Calu3 (cell line): ENCODE measurements around the gene KRTAP5-5. TPM values are rescaled to one million over a fixed set of nuclear protein-coding genes. Genes with fewer than 3 reads are reported as not detected.
"Not testable (repeated sequence)": the region's sequence is repeated elsewhere in the genome, so short reads cannot be mapped to it uniquely, and the experiment has no call there.

Experiments used
- BruUV-seq: library from RNA; stranded (reverse); fragments of 400-500 nt; replicated peaks from 2 replicates; lab custom pipeline; 2021; lab: Mats Ljungman, UMichigan
- CTCF ChIA-PET: fragments of 300-600 bp; sonication (Branson Sonifier 250); formaldehyde crosslinking; loops from one replicate; lab custom pipeline; 2022; ENCODE audit warnings: antibody characterized with exemption; lab: Charles Lee
- DNase-seq: peaks from one replicate; pipeline ENCODE4 v3.0.0; 2022
- H3K27ac Mint-ChIP-seq: one replicate; pipeline ENCODE4 v1.8.0; 2022; ENCODE audit warnings: mixed read lengths; ENCODE audit not compliant: unreplicated experiment
- H3K27me3 Mint-ChIP-seq: one replicate; pipeline ENCODE4 v1.8.0; 2022; ENCODE audit warnings: mixed read lengths; ENCODE audit not compliant: unreplicated experiment
- H3K36me3 Mint-ChIP-seq: one replicate; pipeline ENCODE4 v1.8.0; 2022; ENCODE audit warnings: mild to moderate bottlenecking, moderate library complexity, mixed read lengths; ENCODE audit not compliant: insufficient read depth, unreplicated experiment
- H3K4me1 Mint-ChIP-seq: one replicate; pipeline ENCODE4 v1.8.0; 2022; ENCODE audit warnings: mild to moderate bottlenecking, low read depth, mixed read lengths; ENCODE audit not compliant: unreplicated experiment
- H3K4me3 Mint-ChIP-seq: one replicate; pipeline ENCODE4 v1.8.0; 2022; ENCODE audit warnings: mild to moderate bottlenecking, low read depth, moderate library complexity, mixed read lengths; ENCODE audit not compliant: unreplicated experiment
- H3K9me3 Mint-ChIP-seq: one replicate; pipeline ENCODE4 v1.8.0; 2022; ENCODE audit warnings: low read depth, mixed read lengths; ENCODE audit not compliant: unreplicated experiment
- intact Hi-C: fragments of 100-400 bp; cut with micrococcal nuclease; formaldehyde crosslinking; loops from one replicate; pipeline ENCODE4 v1.10.0; 2022; ENCODE audit not compliant: unreplicated experiment
- total RNA-seq: library from RNA; stranded (reverse); gene quantifications from 2 replicates; pipeline ENCODE4 v1.2.3, GENCODE V29; 2022
- TF ChIP-seq, protein P1 (sequence below): fragments of 200-600 bp; IDR thresholded peaks from one replicate; pipeline ENCODE4 v1.8.0; 2022; ENCODE audit warnings: antibody characterized with exemption; ENCODE audit not compliant: unreplicated experiment

KRTAP5-5 gene
- total RNA-seq, 1 experiment from 2014 or later: not detected

DNA sequence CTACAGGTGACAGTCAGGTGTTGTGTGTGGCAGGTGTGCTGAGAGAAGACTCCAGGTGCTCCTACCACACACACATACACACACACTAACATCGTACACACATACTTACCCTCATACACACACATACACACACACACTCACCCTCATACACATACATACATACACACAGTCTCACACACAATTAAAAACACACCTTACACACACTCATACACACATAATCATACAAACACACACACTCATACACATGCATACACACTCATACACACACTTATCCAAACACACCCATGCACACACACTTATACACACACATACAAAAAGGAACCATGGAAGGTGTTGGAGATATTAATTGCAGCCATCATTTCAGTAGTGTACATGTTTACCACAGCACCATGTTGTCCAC lies 25.9 kb upstream of the KRTAP5-5 start:
- BruUV-seq: no TSS peak
- DNase-seq: no peak
- TF ChIP-seq, protein P1, sequence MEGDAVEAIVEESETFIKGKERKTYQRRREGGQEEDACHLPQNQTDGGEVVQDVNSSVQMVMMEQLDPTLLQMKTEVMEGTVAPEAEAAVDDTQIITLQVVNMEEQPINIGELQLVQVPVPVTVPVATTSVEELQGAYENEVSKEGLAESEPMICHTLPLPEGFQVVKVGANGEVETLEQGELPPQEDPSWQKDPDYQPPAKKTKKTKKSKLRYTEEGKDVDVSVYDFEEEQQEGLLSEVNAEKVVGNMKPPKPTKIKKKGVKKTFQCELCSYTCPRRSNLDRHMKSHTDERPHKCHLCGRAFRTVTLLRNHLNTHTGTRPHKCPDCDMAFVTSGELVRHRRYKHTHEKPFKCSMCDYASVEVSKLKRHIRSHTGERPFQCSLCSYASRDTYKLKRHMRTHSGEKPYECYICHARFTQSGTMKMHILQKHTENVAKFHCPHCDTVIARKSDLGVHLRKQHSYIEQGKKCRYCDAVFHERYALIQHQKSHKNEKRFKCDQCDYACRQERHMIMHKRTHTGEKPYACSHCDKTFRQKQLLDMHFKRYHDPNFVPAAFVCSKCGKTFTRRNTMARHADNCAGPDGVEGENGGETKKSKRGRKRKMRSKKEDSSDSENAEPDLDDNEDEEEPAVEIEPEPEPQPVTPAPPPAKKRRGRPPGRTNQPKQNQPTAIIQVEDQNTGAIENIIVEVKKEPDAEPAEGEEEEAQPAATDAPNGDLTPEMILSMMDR: no peak
- H3K27me3 Mint-ChIP-seq: peaks cover 88% of the 10 kb centered on the region
- H3K36me3 Mint-ChIP-seq: no peaks in the 10 kb centered on the region
- no peak overlapping the region for H3K4me3 Mint-ChIP-seq
- H3K9me3 Mint-ChIP-seq: no peaks in the 10 kb centered on the region
- intact Hi-C loops: no loop called here
- no peak overlapping the region for H3K27ac Mint-ChIP-seq
- H3K4me1 Mint-ChIP-seq: no peaks in the 10 kb centered on the region
- CTCF ChIA-PET: no interaction called here

DNA sequence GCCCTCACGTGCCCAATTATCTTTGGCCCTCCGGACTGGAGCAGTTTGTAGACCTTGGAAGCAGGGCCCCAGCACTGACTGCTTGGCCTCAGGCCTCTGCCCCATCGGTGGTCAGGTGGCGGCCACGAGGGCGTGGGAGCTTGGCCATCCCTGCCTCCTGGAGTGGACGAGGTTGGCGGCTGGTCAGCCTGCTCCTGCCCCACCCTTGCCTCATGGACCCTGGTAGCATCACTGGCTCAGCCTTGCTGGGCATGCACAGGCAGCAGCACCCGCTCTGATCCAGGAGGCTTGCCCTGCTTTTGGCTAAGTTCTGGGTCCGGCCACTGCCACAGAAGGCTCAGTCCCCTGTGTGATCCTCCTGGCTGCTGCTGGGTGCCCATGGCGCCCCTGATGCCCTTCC lies 25.4 kb upstream of the KRTAP5-5 start:
- CTCF ChIA-PET: no interaction called here
- H3K27me3 Mint-ChIP-seq: peaks cover 88% of the 10 kb centered on the region
- no peaks in the 10 kb centered on the region for H3K4me1 Mint-ChIP-seq
- no peaks in the 10 kb centered on the region for H3K36me3 Mint-ChIP-seq
- intact Hi-C loops: no loop called here
- BruUV-seq: no TSS peak
- TF ChIP-seq, protein P1: no peak
- DNase-seq: no peak
- no peaks in the 10 kb centered on the region for H3K9me3 Mint-ChIP-seq
- no peak overlapping the region for H3K4me3 Mint-ChIP-seq
- no peak overlapping the region for H3K27ac Mint-ChIP-seq

DNA sequence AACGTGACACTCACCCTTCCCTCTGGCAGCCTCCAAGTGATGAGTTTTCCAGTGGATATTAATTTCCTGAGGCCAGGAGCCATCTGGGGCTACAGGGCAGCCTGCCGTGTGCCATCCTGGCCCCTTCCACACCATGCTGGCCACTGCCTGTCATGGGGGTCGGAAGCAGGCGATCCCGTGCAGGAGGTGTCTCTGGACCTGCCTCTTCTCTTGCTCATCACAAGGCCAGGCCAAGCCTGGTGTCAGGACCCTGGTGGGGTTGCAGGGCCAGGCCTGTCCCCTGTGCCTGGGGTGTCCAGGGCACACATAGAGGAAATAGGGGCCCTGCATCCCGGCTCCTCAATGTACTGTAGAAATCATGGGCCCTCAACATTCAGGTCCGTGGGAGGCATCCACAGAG lies 24.9 kb upstream of the KRTAP5-5 start:
- Mint-ChIP-seq H3K9me3 (no peaks in the 10 kb centered on the region), H3K36me3 (no peaks in the 10 kb centered on the region), H3K27ac (no peak overlapping the region), H3K27me3 (peaks cover 88% of the 10 kb centered on the region), H3K4me3 (no peak overlapping the region), H3K4me1 (no peaks in the 10 kb centered on the region)
- BruUV-seq: no TSS peak
- DNase-seq: no peak
- intact Hi-C loops: no loop called here
- CTCF ChIA-PET: interaction anchor here (1.1 kb wide), 1 partner anchor 28 kb away, joined by 3 read pairs; no protein-coding TSS in a partner anchor
- TF ChIP-seq, protein P1: no peak

DNA sequence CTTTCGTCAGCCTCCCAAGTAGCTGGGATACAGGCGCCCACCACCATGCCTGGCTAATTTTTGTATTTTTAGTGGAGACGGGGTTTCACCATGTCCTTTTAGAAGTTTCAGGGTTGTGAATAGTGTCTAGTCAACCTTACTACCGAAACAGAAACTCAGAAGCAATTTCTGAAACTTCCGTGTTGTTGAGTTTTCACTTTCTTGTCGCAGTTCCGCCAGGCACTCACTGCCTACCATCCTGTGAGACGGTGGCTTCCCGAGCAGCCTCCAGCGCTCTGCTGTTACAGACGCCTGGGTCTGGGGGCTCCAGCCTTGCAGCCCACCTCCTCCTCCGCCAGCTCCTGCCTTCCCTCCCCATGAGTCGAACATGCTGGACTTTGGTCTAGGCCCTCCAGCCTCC lies 23.7 kb upstream of the KRTAP5-5 start:
- H3K27ac Mint-ChIP-seq, intact Hi-C loops, H3K9me3 Mint-ChIP-seq, DNase-seq, H3K4me3 Mint-ChIP-seq, H3K4me1 Mint-ChIP-seq, BruUV-seq, H3K36me3 Mint-ChIP-seq: not testable (repeated sequence)
- CTCF ChIA-PET: interaction anchor here (1.0 to 1.1 kb wide), 2 partner anchors 11 to 26 kb away, joined by 3 read pairs; no protein-coding TSS in a partner anchor
- H3K27me3 Mint-ChIP-seq: peaks cover 88% of the 10 kb centered on the region

DNA sequence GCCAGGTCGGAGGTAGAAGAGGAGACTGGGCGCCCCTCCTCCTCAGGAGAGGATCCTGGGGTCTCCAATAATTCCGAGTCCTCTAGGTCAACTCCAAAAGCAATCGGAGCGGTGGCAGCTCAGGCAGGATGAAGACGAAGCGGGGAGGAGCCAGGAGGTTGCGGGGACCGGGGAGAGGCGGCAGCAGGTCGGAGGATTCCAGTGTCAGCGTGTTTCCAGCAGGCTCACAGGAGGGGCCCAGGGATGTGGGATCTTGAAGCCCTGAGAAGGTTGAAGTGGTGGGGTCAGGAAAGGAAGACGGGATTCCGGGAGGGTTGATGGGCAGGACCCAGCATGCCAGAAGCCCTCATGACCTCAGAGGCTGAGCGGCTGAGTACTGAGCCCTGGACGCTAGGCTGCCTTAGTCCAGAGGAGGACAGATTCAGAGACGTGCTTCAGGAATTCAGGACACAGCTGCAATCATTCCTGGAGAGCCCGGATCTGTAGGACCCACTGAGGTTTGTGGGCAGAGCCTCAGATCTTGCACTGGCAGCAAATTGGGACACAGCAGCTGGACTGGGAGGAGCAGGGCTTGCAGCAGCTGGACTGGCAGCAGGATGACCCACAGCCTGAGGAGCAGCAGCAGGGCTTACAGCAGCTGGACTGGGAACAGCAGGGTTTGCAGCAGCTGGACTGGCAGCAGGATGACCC lies 22.3 kb upstream of the KRTAP5-5 start:
- CTCF ChIA-PET, BruUV-seq, H3K27ac Mint-ChIP-seq, DNase-seq, H3K9me3 Mint-ChIP-seq, intact Hi-C loops, H3K36me3 Mint-ChIP-seq, H3K4me1 Mint-ChIP-seq, H3K4me3 Mint-ChIP-seq: not testable (repeated sequence)
- peaks cover 88% of the 10 kb centered on the region for H3K27me3 Mint-ChIP-seq

DNA sequence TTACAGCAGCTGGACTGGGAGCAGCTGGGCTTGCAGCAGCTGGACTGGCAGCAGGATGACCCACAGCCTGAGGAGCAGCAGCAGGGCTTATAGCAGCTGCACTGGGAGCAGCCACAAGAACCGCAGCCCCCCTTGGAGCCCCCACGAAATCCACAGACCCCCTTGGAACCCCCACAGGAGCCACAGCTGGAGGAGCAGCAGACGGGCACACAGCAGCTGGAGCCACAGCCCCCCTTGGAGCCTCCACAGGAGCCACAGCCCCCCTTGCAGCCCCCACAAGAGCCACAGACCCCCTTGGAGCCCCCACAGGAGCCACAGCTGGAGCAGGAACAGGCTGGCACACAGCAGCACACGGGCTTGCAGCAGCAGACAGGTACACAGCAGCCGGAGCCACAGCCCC lies 21.7 kb upstream of the KRTAP5-5 start:
- H3K27ac Mint-ChIP-seq, BruUV-seq, H3K4me3 Mint-ChIP-seq: not testable (repeated sequence)

More for the DNA sequence above, 21.7 kb upstream of the KRTAP5-5 start:
- H3K36me3 Mint-ChIP-seq, intact Hi-C loops, H3K9me3 Mint-ChIP-seq, DNase-seq, CTCF ChIA-PET, H3K4me1 Mint-ChIP-seq: not testable (repeated sequence)
- H3K27me3 Mint-ChIP-seq: peaks cover 88% of the 10 kb centered on the region
